ENCODE results near the gene NHP2.
"Not testable (repeated sequence)": the region's sequence is repeated elsewhere in the genome, so short reads cannot be mapped to it uniquely, and the experiment has no call there.

Gene NHP2

GRCh38 chr5:178130576-178131445 lies 22.9 kb downstream of the NHP2 start, which contains the start of gene RMND5B:
Gene RMND5B (plus strand): TSS chr5:178131014. CDS start chr5:178138120, 7,106 bp downstream.
- DNase-seq (ENCODE audit: low read depth in 2 of 2): peak; percentile 74 to 77

DNA sequence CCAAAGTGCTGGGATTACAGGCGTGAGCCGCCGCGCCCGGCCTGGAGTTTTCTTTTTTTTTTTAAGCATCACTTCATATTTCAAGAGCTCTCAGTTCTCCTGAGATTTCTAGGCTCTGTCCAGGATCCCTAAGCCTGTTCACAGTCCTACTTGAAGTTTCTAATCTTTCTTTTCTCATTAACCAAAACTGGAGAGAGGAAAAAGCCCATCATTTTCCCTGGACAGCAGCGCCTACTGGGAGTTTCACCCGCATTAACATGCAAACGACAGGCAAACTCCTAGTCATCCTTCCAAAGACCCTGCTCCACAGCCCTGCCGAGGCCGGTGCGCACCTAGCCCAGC lies 23.5 kb downstream of the NHP2 start:
- not testable (repeated sequence) for DNase-seq (ENCODE audit: low read depth in 2 of 2)

DNA sequence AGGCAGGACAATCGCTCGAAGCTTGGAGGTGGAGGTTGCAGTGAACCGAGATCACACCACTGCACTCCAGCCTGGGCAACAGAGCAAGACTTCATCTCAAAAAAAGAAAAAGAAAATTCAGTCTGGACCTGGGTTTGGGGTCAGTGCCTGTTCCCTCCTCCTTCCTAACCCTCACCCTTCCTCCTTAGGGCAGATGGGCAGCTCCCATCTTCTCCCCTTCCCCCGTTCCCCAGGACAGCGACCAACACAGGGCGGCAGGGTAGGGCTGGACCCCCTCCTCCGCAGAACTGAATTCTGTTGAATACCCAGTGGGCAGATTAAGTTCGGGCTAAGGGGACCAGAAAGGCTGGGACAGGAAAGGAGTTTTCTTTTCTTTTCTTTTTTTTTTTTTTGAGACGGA lies 24.4 kb downstream of the NHP2 start:
- no peak for DNase-seq (ENCODE audit: low read depth in 2 of 2)

- not testable (repeated sequence) for DNase-seq (ENCODE audit: low read depth in 2 of 2)
Measured at GRCh38 chr5:178127300-178128009, 26.2 kb downstream of the NHP2 start.

DNA sequence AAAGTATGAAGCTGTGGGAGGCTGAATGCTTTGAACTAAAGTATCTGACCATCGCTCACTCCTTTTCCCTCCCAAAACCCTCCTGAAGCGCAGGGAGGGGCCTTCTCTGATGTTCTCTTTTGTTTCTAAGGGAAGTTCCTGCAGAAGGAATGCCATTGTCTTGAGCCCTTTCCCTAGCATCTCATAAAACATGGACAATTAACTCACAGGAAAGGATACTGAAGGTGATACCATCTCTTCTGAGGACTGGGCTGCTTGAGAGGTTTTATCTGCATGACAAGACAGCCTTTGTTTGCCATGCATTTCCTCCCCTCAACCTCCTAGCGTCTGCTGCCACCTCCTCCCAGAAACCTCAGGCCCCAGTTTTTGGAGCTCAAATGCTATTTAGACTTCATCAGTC lies 27.1 kb downstream of the NHP2 start:
- no peak for DNase-seq (ENCODE audit: low read depth in 2 of 2)

GRCh38 chr5:178125253-178125906 lies 28.3 kb downstream of the NHP2 start:
- DNase-seq (ENCODE audit: low read depth in 2 of 2): no peak

GRCh38 chr5:178123966-178124925 lies 29.4 kb downstream of the NHP2 start:
- DNase-seq (ENCODE audit: low read depth in 2 of 2): no peak

DNA sequence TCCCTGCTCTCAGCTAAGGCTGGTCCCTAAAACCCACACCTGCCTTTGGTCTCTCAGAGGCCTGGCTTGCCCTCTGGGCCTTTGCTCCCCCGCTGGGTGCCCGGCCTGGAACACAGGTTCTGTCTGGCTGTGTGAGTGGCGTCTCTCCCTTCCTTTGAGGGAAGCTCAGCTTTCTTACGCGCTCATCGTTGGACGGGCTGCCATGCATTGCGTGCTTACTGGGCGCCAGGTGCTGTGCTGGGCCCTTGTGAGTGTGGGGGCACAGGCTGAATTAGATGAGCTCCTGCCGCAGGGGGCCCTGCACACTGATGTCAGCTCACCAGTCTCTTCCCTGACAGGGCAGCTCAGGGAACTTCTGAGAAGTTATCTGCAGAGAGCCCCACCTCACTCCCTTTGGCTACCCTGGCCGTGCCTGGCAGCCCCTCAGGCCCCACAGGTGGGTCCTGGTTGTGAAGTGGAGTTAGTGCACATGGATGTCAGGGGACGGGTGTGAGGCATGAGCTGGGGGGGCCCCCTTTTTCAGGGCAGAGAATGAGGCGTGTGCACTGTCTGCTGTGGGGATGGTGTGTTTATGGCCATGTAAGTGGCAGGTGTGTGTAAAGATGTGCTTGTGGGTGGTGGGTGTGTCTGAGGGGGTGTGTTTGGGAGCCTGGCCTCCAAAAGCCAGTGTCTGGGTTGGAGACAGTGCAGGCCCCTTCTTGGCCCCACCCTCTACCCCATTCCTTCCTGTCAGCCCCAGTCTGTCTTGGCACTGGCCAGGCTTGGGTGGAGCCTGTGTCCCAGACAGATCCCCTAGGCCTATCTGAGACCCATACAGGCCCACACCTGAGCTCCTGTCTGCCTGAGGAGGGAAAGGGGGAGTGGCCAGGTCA lies 30.4 kb downstream of the NHP2 start:
- DNase-seq (ENCODE audit: low read depth in 2 of 2): no peak

DNA sequence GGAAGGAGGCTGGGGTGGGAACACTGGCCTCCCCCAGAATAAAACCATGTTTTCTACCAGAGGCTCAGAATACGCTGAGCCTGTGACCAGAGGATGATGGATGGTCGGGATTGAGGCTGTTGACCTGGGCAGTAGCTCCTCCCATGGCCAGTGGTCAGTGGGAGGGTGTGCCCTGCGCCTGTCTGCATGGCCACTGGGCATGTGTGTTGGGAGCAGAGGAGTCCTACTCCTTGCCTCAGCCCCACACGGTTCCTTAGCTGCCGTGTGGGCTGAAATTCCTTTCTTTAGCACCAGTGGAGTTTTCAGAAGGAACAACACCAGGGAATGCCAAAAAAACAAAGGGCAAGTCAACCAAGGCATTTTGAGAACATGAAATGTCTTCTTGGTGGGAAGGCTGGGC lies 31.3 kb downstream of the NHP2 start:
- no peak for DNase-seq (ENCODE audit: low read depth in 2 of 2)

DNA sequence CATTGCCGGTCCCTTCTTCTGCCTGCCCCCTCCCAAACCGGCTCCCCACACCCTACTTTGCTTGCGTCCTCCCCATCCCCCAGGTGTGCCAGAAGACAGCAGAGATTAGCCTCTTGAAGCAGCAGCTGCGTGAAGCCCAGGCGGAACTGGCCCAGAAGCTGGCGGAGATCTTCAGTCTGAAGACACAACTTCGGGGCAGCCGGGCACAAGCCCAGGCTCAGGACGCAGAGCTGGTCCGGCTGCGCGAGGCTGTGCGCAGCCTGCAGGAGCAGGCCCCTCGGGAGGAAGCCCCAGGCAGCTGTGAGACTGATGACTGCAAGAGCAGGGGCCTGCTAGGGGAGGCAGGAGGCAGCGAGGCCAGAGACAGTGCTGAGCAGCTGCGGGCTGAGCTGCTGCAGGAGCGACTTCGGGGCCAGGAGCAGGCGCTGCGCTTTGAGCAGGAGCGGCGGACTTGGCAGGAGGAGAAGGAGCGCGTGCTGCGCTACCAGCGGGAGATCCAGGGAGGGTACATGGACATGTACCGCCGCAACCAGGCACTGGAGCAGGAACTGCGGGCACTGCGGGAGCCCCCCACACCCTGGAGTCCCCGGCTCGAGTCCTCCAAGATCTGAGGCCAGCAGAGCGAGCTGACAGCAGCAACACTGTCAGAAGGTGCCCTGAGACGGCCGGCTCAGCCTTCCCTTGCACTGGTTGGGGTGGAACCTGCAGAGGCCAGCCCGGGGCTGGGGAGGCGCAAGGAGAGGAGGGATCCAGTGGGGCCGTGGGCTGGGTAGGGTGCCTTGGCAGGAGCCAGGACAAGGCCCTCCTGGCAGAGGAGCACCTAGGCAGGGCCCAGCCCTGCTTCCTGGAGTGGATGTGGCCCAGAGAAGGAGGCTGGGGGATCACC lies 32.1 kb downstream of the NHP2 start:
- DNase-seq (ENCODE audit: low read depth in 2 of 2): no peak

- DNase-seq (ENCODE audit: low read depth in 2 of 2): peak; percentile 62 to 76
Measured at GRCh38 chr5:178120607-178121357, 32.9 kb downstream of the NHP2 start.

- DNase-seq (ENCODE audit: low read depth in 2 of 2): no peak
Measured at GRCh38 chr5:178119915-178120606, 33.6 kb downstream of the NHP2 start.

- DNase-seq (ENCODE audit: low read depth in 2 of 2): no peak
Measured at GRCh38 chr5:178117923-178118701, 35.6 kb downstream of the NHP2 start.

GRCh38 chr5:178116143-178116885 lies 37.4 kb downstream of the NHP2 start:
- peak; percentile 29 to 30 for DNase-seq (ENCODE audit: low read depth in 2 of 2)

GRCh38 chr5:178115814-178116142 lies 37.9 kb downstream of the NHP2 start:
- no peak for DNase-seq (ENCODE audit: low read depth in 2 of 2)

DNA sequence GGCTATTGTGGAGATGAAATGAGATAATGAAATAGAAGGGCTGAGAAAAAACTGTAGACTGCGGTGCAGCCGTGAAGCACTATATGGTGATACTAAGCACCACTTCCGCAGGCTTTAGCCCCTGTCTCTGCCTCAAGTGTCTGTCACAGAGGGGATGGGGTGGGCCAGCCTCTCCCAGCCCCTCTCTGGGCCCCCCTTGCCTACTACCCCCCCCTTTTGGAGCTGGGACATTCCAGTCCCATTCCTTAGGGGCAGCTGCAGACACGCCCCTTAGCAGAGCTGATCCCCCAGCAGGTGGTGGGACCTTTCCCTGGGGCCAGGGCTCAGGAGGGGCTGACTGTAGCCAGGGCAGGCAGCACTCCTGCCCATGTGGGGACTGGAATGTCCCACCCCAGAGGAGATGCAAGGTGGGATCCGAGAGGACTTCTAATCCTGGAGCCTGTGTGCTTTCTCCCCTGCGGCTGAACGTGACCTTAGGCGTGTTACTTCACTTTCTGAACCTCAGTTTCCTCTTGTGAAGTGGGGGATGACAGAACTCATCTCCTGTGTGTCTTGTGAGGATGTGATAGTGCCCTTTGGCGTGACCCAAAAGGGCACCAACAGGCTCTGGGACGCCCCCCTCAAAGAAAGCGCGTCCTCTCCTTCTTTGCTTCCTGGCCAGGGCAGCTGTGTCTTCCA lies 38.4 kb downstream of the NHP2 start:
- no peak for DNase-seq (ENCODE audit: low read depth in 2 of 2)

Data from activated CD4-positive, alpha-beta T cell treated with anti-CD3 and anti-CD28 coated beads for 24 hours (primary cell).